NCI-H2107 treated with DMSO at 0.1 percent for 48 hours (cell line): ENCODE results near the gene C1RL.
"Not testable (repeated sequence)": the region's sequence is repeated elsewhere in the genome, so short reads cannot be mapped to it uniquely, and the experiment has no call there.

Experiments used
- DNase-seq: peaks from one replicate; lab custom pipeline; 2025; ENCODE audit not compliant: unreplicated experiment; lab: John Stamatoyannopoulos, UW

The C1RL gene

GRCh38 chr12:7116196-7116595, 7.2 kb upstream of the C1RL start:
- DNase-seq, result no peak

GRCh38 chr12:7114851-7115250, 5.8 kb upstream of the C1RL start:
- DNase-seq, result no peak

GRCh38 chr12:7114008-7114407, 5.0 kb upstream of the C1RL start:
- DNase-seq, result no peak

GRCh38 chr12:7113389-7113871, 4.4 kb upstream of the C1RL start:
- DNase-seq, result peak; percentile 54

GRCh38 chr12:7112041-7112440, 3.0 kb upstream of the C1RL start:
- DNase-seq, result no peak

- DNase-seq, result no peak
Measured at GRCh38 chr12:7110661-7111060, 1.6 kb upstream of the C1RL start.

GRCh38 chr12:7109572-7109920, 532 bp upstream of the C1RL start:
- DNase-seq, result no peak

GRCh38 chr12:7108003-7108795, 815 bp downstream of the C1RL start:
- DNase-seq, result peak; percentile 61

DNA sequence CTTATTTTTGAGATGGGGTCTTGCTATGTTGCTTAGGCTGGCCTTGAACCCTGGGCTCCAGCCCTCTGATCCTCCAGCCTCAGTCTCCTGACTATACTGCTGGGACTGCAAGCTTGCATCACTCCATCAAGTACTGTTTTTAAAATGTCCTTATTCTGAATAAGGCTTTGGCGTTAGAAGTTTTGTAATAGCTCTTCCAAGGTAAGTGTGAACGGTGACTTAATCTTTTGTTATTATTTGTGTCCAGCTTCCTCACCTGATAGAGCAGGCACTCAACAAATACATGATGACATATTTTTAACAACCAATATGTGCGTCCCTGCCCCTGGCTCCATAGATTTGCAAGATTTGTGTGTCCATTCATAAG, 1.4 kb downstream of the C1RL start:
- peak; percentile 46 for DNase-seq

DNA sequence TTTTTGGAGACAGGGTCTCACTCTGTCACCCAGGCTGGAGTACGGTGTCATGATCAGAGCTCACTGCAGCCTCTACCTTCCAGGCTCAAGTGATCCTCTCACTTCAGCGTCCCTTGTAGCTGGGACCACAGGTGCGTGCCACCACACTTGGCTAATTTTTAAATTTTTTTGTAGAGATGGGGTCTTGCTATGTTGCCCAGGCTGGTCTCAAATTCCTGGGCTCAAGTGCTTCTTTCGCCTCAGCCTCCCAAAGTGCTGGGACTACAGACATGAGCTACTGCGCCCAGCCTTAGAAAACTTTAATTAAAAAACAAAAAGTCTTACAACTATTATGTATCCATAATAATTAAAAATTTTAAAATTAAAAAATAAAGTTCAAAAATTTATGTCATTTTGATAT, 1.8 kb downstream of the C1RL start:
- not testable (repeated sequence) for DNase-seq

- DNase-seq, result no peak
Measured at GRCh38 chr12:7106082-7106481, 2.9 kb downstream of the C1RL start.

GRCh38 chr12:7103837-7104584, 5.0 kb downstream of the C1RL start:
- DNase-seq, result no peak

DNA sequence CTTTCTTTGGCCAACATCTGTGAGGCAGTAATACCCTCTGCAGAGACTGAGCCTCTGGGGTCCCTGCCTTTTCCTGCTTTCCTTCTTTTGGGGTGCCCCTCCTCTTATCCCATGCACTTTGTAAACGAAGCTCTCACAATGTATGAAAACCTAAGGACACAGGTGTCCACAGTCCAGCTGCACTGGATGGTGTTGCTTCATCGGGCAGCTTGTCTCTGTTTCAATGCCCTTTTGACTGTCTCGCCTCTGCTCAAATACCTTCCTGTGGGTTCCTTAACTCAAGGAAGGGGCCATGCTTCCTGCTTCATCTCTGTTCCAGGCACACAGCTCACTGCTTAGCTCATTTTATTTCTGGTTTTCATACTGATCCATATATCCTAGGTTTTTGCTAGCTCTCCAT, 6.4 kb downstream of the C1RL start:
- DNase-seq, result no peak

GRCh38 chr12:7101694-7102131, 7.3 kb downstream of the C1RL start:
- DNase-seq, result no peak

DNA sequence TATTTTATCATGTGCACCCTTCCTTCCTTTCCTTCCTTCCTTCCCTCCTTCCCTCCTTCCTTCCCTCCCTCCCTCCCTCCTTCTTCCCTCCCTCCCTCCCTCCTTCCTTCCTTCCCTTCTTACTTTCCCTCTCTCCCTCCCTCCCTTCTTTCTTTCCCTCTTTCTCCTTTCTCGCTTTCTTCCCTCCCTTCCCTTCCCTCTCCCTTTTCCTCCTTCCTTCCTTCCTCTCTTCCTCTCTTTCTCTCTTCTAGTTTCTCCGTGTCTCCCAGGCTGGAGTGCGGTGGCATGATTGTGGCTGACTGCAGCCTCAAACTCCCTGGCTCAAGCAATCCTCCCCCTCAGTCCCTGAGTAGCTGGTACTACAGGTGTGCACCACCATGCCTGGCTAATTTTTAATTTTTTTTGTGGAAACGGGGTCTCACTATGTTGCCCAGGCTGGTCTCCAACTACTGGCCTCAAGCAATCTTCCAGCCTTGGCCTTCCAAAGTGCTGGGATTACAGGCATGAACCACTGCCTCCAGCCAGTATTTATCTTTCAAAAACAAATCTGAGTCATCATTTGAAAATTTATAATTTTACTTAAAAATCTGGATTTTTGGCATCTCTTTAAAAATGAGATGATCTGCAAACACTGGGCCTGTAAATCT, 7.8 kb downstream of the C1RL start:
- no peak for DNase-seq

GRCh38 chr12:7100239-7100638, 8.8 kb downstream of the C1RL start:
- peak; percentile 54 for DNase-seq

- peak; percentile 95 for DNase-seq
Measured at GRCh38 chr12:7099290-7099996, 9.6 kb downstream of the C1RL start.

DNA sequence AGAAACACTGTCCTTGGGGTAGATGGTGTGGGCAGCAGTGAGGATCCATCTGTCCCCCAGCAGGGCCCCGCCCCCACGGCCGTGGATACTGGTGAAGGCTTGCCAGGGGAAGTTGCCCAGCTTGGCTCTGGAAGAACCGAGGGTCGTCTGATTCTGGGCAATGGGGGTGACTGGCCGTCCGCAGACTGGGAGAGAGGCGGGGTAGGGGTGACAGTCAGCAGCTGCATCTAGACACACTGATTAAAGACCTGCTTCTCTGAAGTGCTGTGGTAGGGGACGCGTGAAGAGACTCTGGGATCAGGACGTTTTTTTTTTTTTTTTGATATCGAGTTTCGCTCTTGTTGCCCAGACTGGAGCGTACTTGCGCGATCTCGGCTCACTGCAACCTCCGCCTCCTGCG, 12.0 kb downstream of the C1RL start:
- DNase-seq, result peak; percentile 84

DNA sequence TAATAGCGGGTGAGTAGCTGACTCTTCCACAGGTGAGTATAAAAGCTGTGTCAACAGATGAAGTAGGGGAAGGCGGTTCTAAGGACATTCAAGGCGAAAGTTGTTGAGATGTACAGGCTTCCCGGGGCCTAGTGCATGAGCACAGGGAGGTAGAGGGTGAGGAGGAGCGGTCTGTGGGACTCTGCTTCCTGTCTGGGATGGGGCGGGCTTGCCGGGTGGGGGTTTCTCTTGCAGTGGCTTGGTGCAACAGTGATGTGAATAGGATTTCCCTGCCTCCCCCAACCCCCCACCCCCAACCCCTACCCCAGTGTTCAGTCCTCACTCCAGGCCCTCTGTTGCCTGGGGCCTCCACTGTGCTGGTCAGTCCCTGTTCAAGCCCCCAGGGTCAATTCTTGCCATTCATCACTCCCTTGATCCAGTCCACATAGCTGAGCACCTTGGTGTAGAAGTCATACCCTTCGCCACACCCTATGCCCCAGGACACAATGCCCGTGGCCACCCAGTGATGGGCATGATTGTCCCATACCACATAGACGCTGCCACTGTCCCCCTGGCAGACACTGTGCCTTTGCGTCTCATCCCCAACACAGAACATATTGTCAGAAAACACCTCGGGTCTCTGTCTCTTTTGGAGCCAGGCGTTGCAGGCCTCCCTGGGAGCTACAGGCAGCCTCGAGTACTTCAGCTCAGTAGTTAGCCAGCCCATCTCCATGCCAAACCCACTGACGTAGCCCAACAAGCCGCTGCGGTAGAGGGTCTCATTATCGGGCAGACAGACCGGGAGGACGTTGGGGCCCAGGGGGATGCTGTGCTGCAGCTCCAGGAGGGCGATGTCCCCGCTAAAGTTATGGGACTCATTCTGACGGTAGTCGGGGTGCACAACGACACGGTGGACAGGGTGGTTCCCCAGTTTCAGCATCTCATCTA, 12.7 kb downstream of the C1RL start:
- DNase-seq, result no peak

DNA sequence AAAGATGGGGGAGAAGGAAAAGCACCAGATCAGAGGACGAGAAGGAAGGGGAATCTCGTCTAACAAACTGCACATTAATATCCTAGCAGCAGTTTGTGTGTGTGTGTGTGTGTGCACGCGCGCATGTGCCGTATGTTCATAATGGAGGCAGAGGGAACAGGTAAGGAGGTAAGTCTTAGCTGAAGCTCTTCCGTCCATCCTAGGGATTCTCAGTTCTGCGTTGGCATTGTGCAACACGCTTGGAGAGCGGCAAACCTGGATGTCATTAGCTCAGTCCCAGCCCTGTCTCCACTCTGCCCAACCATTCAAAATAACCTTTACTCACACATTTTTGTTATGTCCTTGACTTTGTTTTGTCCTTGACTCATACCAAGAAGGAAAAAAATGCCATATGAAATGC, 15.1 kb downstream of the C1RL start:
- no peak for DNase-seq
